K562 (cell line): ENCODE data around the gene ZNF891. TPM values are rescaled to one million over a fixed set of nuclear protein-coding genes. Genes with fewer than 3 reads are reported as not detected.

ENCODE experiments used
- ADNP ChIP-seq: fragments of 200-800 bp; sonication (Bioruptor generic); IDR thresholded peaks from 2 replicates; pipeline ENCODE4 v1.6.1; 2016; ENCODE audit warnings: missing genetic modification characterization, missing compliant biosample characterization
- AFF4 ChIP-seq: sonication (generic); formaldehyde crosslinking; IDR thresholded peaks from 2 replicates; pipeline ENCODE4 v1.8.0; 2023; ENCODE audit warnings: mild to moderate bottlenecking, missing genetic modification reagents
- ATF2 ChIP-seq: sonication (generic); formaldehyde crosslinking; IDR thresholded peaks from 2 replicates; pipeline ENCODE4 v1.8.1; 2022; ENCODE audit warnings: missing genetic modification reagents
- ATF4 ChIP-seq: fragments of 450-650 bp; formaldehyde crosslinking; IDR thresholded peaks from 2 replicates; pipeline ENCODE4 v1.4.0; 2022; ENCODE audit warnings: mild to moderate bottlenecking, moderate library complexity
- CHAMP1 ChIP-seq: fragments of 450-650 bp; IDR thresholded peaks from 2 replicates; pipeline ENCODE4 v1.6.1; 2016; ENCODE audit warnings: mild to moderate bottlenecking
- HINFP ChIP-seq: fragments of 450-650 bp; conservative IDR thresholded peaks from 2 replicates; pipeline ENCODE4 v1.6.1; 2016; ENCODE audit warnings: missing genetic modification characterization, low read depth, mild to moderate bottlenecking, control low read depth, missing compliant biosample characterization
- MTA1 ChIP-seq: fragments of 450-650 bp; IDR thresholded peaks from 2 replicates; pipeline ENCODE4 v1.6.1; 2017; ENCODE audit warnings: borderline replicate concordance
- PCBP1 ChIP-seq: fragments of 200-400 bp; formaldehyde crosslinking; IDR thresholded peaks from 2 replicates; pipeline ENCODE4 v1.6.1; 2018; ENCODE audit warnings: mild to moderate bottlenecking, low read depth, low read length; ENCODE audit not compliant: poor library complexity, severe bottlenecking
- PHF20 ChIP-seq: fragments of 450-650 bp; IDR thresholded peaks from 2 replicates; pipeline ENCODE4 v1.6.1; 2018; ENCODE audit not compliant: partially characterized antibody
- TCF3 ChIP-seq: sonication (generic); formaldehyde crosslinking; IDR thresholded peaks from 2 replicates; pipeline ENCODE4 v1.4.0; 2020; ENCODE audit warnings: mild to moderate bottlenecking, missing genetic modification reagents
- ZBTB26 ChIP-seq: fragments of 450-650 bp; formaldehyde crosslinking; IDR thresholded peaks from 2 replicates; pipeline ENCODE4 v1.4.0; 2022; ENCODE audit warnings: missing genetic modification characterization
- ZNF124 ChIP-seq: sonication (generic); formaldehyde crosslinking; IDR thresholded peaks from 2 replicates; pipeline ENCODE4 v1.8.1; 2022; ENCODE audit warnings: missing genetic modification reagents
- ZNF445 ChIP-seq: fragments of 250-450 bp; sonication (Bioruptor Pico); IDR thresholded peaks from 2 replicates; pipeline ENCODE4 v1.4.0; 2020; ENCODE audit warnings: low read depth, mild to moderate bottlenecking, moderate library complexity
- ZNF551 ChIP-seq: fragments of 250-450 bp; sonication (Bioruptor Pico); IDR thresholded peaks from 2 replicates; pipeline ENCODE4 v1.5.0; 2021; ENCODE audit warnings: mild to moderate bottlenecking, moderate library complexity
- ZNF589 ChIP-seq: fragments of 200-800 bp; sonication (Bioruptor generic); IDR thresholded peaks from 2 replicates; pipeline ENCODE4 v1.6.1; 2016; ENCODE audit warnings: low read depth, missing genetic modification characterization, missing compliant biosample characterization
- polyA plus RNA-seq, 8 experiments: library from polyadenylated mRNA; depleted of rRNA in 4 of 8; stranded (reverse) in 5 of 8; unstranded in 3 of 8; fragments of >200 nt; fragmentation: Nextera tagmentation in 2 of 8; fragmentation: Illumina TruSeq in 1 of 8; extraction: Ambion mirVana in 2 of 8; extraction: Trizol in 1 of 8; gene quantifications; 2 replicates each; pipeline versions ENCODE4 v1.2.1 to v1.2.3, GENCODE V29; 2011 to 2014; ENCODE audit warnings: inconsistent platforms in 1 of 8, missing spikeins in 1 of 8
- total RNA-seq, 7 experiments: library from RNA; depleted of rRNA in 6 of 7; stranded (reverse); fragments of >200 nt in 6 of 7; fragmentation: Illumina TruSeq in 2 of 7; extraction: Trizol in 2 of 7; gene quantifications; 2 replicates each; pipeline versions ENCODE4 v1.2.1 to v1.2.3, GENCODE V29; 2011 to 2021; ENCODE audit warnings: low replicate concordance in 1 of 7

The ZNF891 gene
- total and polyA plus RNA-seq, 9 of the 15 experiments (the other 6 are each of a cell fraction or from before 2014, with no cell fraction given): 0.41 to 2.0 (median 1.3) TPM

GRCh38 chr12:133080368-133081158, 49.5 kb downstream of the ZNF891 start, which contains the start of gene ZNF140 (continued):
- TF ChIP-seq MTA1 (peak; percentile 96), PCBP1 (peak; percentile 11), PHF20 (peak; percentile 93), ZBTB26 (CRISPR knock-in tag) (no peak), HINFP (tag) (no peak), TCF3 (CRISPR knock-in tag) (0 out of 2 replicates have a peak, but pooled peaks have one; percentile 4), ATF4 (CRISPR knock-in tag) (no peak), ZNF124 (CRISPR knock-in tag) (no peak), ZNF551 (CRISPR knock-in tag) (no peak), ZNF445 (CRISPR knock-in tag) (no peak), AFF4 (CRISPR knock-in tag) (no peak; the same call in 1 of the 2 replicates), ADNP (no peak), ATF2 (CRISPR knock-in tag) (no peak), CHAMP1 (no peak), ZNF589 (CRISPR knock-in tag) (peak; percentile 80)
